ENCODE data around the gene MS4A15.
A peak's percentile ranks its signal among the peaks of the same experiment; 100 is the strongest.

The MS4A15 gene

GRCh38 chr11:60766547-60766946, 9.9 kb downstream of the MS4A15 start:
- Histone ChIP-seq H2AFZ (ENCODE audit: low read length) (no peak overlapping the region), H3K79me1 (ENCODE audit: low read depth, low read length) (no peaks in the 10 kb centered on the region), H3K4me2 (ENCODE audit: insufficient read depth, low read length, poor library complexity, severe bottlenecking) (no peak overlapping the region), H2BK15ac (ENCODE audit: low read length) (no peak overlapping the region), H2AK5ac (ENCODE audit: low read depth, low read length) (no peak overlapping the region), H3K9ac (ENCODE audit: low read depth, low read length, poor library complexity) (no peak overlapping the region), H3K14ac (ENCODE audit: low read length) (no peak overlapping the region), H2BK12ac (ENCODE audit: low read length) (no peak overlapping the region), H3K4ac (ENCODE audit: low read length) (no peak overlapping the region), H3K4me1 (ENCODE audit: control insufficient read depth in 2 of 2, insufficient read depth in 1 of 2, low read depth in 1 of 2, low read length in 2 of 2) (peaks cover 0 to 2% of the 10 kb centered on the region in 2 donors), H2BK5ac (ENCODE audit: low read length) (no peak overlapping the region), H3K36me3 (replicated peaks in 1 of 2; ENCODE audit: control insufficient read depth in 2 of 2, insufficient read depth in 2 of 2, low read length in 2 of 2) (no peaks in the 10 kb centered on the region), H4K91ac (ENCODE audit: low read depth, low read length, poor library complexity) (no peak overlapping the region), H3K4me3 (ENCODE audit: low read length in 2 of 2) (no peak overlapping the region), H2BK120ac (ENCODE audit: low read depth, low read length) (no peak overlapping the region), H4K8ac (ENCODE audit: low read depth, low read length) (no peak overlapping the region), H3K18ac (ENCODE audit: low read length) (no peak overlapping the region), H3K23ac (ENCODE audit: low read depth, low read length, poor library complexity) (no peak overlapping the region), H3K27ac (replicated peaks; ENCODE audit: low read length) (no peak overlapping the region), H3K9me3 (replicated peaks in 1 of 2; ENCODE audit: control insufficient read depth in 2 of 2, insufficient read depth in 1 of 2, low read depth in 1 of 2, low read length in 2 of 2) (no peaks in the 10 kb centered on the region), H3K27me3 (ENCODE audit: control insufficient read depth in 3 of 3, insufficient read depth in 3 of 3, low read depth in 1 of 3, low read length in 3 of 3) (peaks cover 0 to 7% (median 0%) of the 10 kb centered on the region in 3 experiments)
- whole genome bisulfite sequencing, 2 donors (ENCODE audit: extremely low coverage in 2 of 2, insufficient read length in 2 of 2, insufficient replicate concordance in 1 of 2), result no CpG with 5 or more reads among the region's 10 CpGs
- no peak for DNase-seq (ENCODE audit: low spot score)

DNA sequence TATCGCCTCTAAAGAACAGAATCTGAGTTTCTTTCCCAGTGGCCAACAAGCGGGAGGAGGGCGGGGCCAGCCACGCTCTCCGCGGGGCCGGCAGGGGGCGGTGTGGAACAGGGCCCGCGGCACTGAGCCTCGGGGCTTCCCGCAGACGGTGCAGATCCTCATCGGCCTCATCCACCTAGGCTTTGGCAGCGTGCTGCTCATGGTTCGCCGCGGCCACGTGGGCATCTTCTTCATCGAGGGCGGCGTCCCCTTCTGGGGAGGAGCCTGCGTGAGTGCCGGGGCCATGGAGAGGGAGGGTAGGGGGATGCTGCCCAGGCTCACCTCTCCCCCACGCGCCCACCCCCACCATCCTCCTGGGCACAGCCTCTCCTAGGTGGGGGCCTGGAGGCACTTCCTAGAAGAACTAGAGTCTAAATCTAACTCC, 10.7 kb downstream of the MS4A15 start:
- no peak overlapping the region for H2BK12ac ChIP-seq (ENCODE audit: low read length)
- H3K18ac ChIP-seq (ENCODE audit: low read length), result peak overlapping the region; percentile 59
- no peak overlapping the region for H2AFZ ChIP-seq (ENCODE audit: low read length)
- H3K4me1 ChIP-seq (ENCODE audit: control insufficient read depth in 2 of 2, insufficient read depth in 1 of 2, low read depth in 1 of 2, low read length in 2 of 2), result peaks cover 0 to 2% of the 10 kb centered on the region in 2 donors
- no peak overlapping the region for H3K27ac ChIP-seq (replicated peaks; ENCODE audit: low read length)
- no peak overlapping the region for H4K91ac ChIP-seq (ENCODE audit: low read depth, low read length, poor library complexity)
- H3K79me1 ChIP-seq (ENCODE audit: low read depth, low read length), result no peaks in the 10 kb centered on the region
- no peak overlapping the region for H3K4me3 ChIP-seq (ENCODE audit: low read length in 2 of 2)
- no peak overlapping the region for H3K9ac ChIP-seq (ENCODE audit: low read depth, low read length, poor library complexity)
- DNase-seq (ENCODE audit: low spot score), result no peak
- no CpG with 5 or more reads among the region's 26 CpGs for WGBS, 2 donors (ENCODE audit: extremely low coverage in 2 of 2, insufficient read length in 2 of 2, insufficient replicate concordance in 1 of 2)
- no peak overlapping the region for H2AK5ac ChIP-seq (ENCODE audit: low read depth, low read length)
- no peak overlapping the region for H3K4ac ChIP-seq (ENCODE audit: low read length)
- peaks cover 0 to 6% (median 0%) of the 10 kb centered on the region in 3 experiments for H3K27me3 ChIP-seq (ENCODE audit: control insufficient read depth in 3 of 3, insufficient read depth in 3 of 3, low read depth in 1 of 3, low read length in 3 of 3)
- H3K36me3 ChIP-seq (replicated peaks in 1 of 2; ENCODE audit: control insufficient read depth in 2 of 2, insufficient read depth in 2 of 2, low read length in 2 of 2), result no peaks in the 10 kb centered on the region
- H2BK15ac ChIP-seq (ENCODE audit: low read length), result no peak overlapping the region
- H3K9me3 ChIP-seq (replicated peaks in 1 of 2; ENCODE audit: control insufficient read depth in 2 of 2, insufficient read depth in 1 of 2, low read depth in 1 of 2, low read length in 2 of 2), result no peaks in the 10 kb centered on the region
- peak overlapping the region; percentile 60 for H3K23ac ChIP-seq (ENCODE audit: low read depth, low read length, poor library complexity)
- no peak overlapping the region for H2BK120ac ChIP-seq (ENCODE audit: low read depth, low read length)
- H3K14ac ChIP-seq (ENCODE audit: low read length), result no peak overlapping the region
- no peak overlapping the region for H4K8ac ChIP-seq (ENCODE audit: low read depth, low read length)
- no peak overlapping the region for H2BK5ac ChIP-seq (ENCODE audit: low read length)
- no peak overlapping the region for H3K4me2 ChIP-seq (ENCODE audit: insufficient read depth, low read length, poor library complexity, severe bottlenecking)

DNA sequence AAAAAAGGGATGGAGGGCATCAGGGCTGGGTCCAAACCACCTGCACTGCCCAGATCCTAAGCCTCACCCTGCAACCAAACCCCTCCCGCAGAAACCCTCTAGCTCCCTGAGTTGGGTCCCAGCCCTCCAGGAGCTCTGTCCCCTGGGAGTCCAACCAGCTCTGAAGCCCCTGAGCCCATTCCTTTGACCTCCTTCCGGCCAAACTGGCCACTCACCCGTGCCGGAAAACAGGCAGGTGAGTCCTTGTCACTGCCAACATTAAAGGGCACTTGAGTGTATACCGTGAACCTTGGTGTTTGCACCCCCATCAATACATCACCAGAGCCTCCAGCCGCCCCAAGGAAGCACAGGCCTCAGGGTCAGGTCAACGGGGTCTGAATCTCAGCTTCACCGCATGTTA, 11.5 kb downstream of the MS4A15 start:
- Histone ChIP-seq H2BK15ac (ENCODE audit: low read length) (no peak overlapping the region), H3K14ac (ENCODE audit: low read length) (no peak overlapping the region), H2BK120ac (ENCODE audit: low read depth, low read length) (no peak overlapping the region), H3K18ac (ENCODE audit: low read length) (no peak overlapping the region), H3K36me3 (replicated peaks in 1 of 2; ENCODE audit: control insufficient read depth in 2 of 2, insufficient read depth in 2 of 2, low read length in 2 of 2) (no peaks in the 10 kb centered on the region), H4K8ac (ENCODE audit: low read depth, low read length) (no peak overlapping the region), H3K4me1 (ENCODE audit: control insufficient read depth in 2 of 2, insufficient read depth in 1 of 2, low read depth in 1 of 2, low read length in 2 of 2) (no peaks in the 10 kb centered on the region), H3K4me2 (ENCODE audit: insufficient read depth, low read length, poor library complexity, severe bottlenecking) (no peak overlapping the region), H3K4me3 (ENCODE audit: low read length in 2 of 2) (no peak overlapping the region), H4K91ac (ENCODE audit: low read depth, low read length, poor library complexity) (no peak overlapping the region), H3K79me1 (ENCODE audit: low read depth, low read length) (no peaks in the 10 kb centered on the region), H2AK5ac (ENCODE audit: low read depth, low read length) (no peak overlapping the region), H3K27ac (replicated peaks; ENCODE audit: low read length) (no peak overlapping the region), H3K23ac (ENCODE audit: low read depth, low read length, poor library complexity) (no peak overlapping the region), H2BK5ac (ENCODE audit: low read length) (no peak overlapping the region), H2AFZ (ENCODE audit: low read length) (no peak overlapping the region), H3K27me3 (ENCODE audit: control insufficient read depth in 3 of 3, insufficient read depth in 3 of 3, low read depth in 1 of 3, low read length in 3 of 3) (peaks cover 0 to 3% (median 0%) of the 10 kb centered on the region in 3 experiments), H3K9ac (ENCODE audit: low read depth, low read length, poor library complexity) (no peak overlapping the region), H3K4ac (ENCODE audit: low read length) (no peak overlapping the region), H3K9me3 (replicated peaks in 1 of 2; ENCODE audit: control insufficient read depth in 2 of 2, insufficient read depth in 1 of 2, low read depth in 1 of 2, low read length in 2 of 2) (no peaks in the 10 kb centered on the region), H2BK12ac (ENCODE audit: low read length) (no peak overlapping the region)
- no peak for DNase-seq (ENCODE audit: low spot score)
- no CpG with 5 or more reads among the region's 8 CpGs for WGBS, 2 donors (ENCODE audit: extremely low coverage in 2 of 2, insufficient read length in 2 of 2, insufficient replicate concordance in 1 of 2)

- Histone ChIP-seq H3K27me3 (ENCODE audit: control insufficient read depth in 3 of 3, insufficient read depth in 3 of 3, low read depth in 1 of 3, low read length in 3 of 3) (peaks cover 0 to 3% (median 0%) of the 10 kb centered on the region in 3 experiments), H2BK5ac (ENCODE audit: low read length) (no peak overlapping the region), H2BK120ac (ENCODE audit: low read depth, low read length) (no peak overlapping the region), H3K14ac (ENCODE audit: low read length) (no peak overlapping the region), H3K79me1 (ENCODE audit: low read depth, low read length) (no peaks in the 10 kb centered on the region), H3K4me3 (ENCODE audit: low read length in 2 of 2) (no peak overlapping the region), H2AK5ac (ENCODE audit: low read depth, low read length) (no peak overlapping the region), H4K8ac (ENCODE audit: low read depth, low read length) (no peak overlapping the region), H2BK15ac (ENCODE audit: low read length) (no peak overlapping the region), H4K91ac (ENCODE audit: low read depth, low read length, poor library complexity) (no peak overlapping the region), H3K4me1 (ENCODE audit: control insufficient read depth in 2 of 2, insufficient read depth in 1 of 2, low read depth in 1 of 2, low read length in 2 of 2) (no peaks in the 10 kb centered on the region), H2AFZ (ENCODE audit: low read length) (no peak overlapping the region), H3K9me3 (replicated peaks in 1 of 2; ENCODE audit: control insufficient read depth in 2 of 2, insufficient read depth in 1 of 2, low read depth in 1 of 2, low read length in 2 of 2) (no peaks in the 10 kb centered on the region), H3K36me3 (replicated peaks in 1 of 2; ENCODE audit: control insufficient read depth in 2 of 2, insufficient read depth in 2 of 2, low read length in 2 of 2) (no peaks in the 10 kb centered on the region), H3K4ac (ENCODE audit: low read length) (no peak overlapping the region), H3K9ac (ENCODE audit: low read depth, low read length, poor library complexity) (no peak overlapping the region), H3K23ac (ENCODE audit: low read depth, low read length, poor library complexity) (no peak overlapping the region), H3K4me2 (ENCODE audit: insufficient read depth, low read length, poor library complexity, severe bottlenecking) (no peak overlapping the region), H2BK12ac (ENCODE audit: low read length) (no peak overlapping the region), H3K27ac (replicated peaks; ENCODE audit: low read length) (no peak overlapping the region), H3K18ac (ENCODE audit: low read length) (no peak overlapping the region)
- DNase-seq (ENCODE audit: low spot score), result no peak
- no CpG with 5 or more reads among the region's 4 CpGs for WGBS, 2 donors (ENCODE audit: extremely low coverage in 2 of 2, insufficient read length in 2 of 2, insufficient replicate concordance in 1 of 2)
These were observed 12.6 kb downstream of the MS4A15 start for GRCh38 chr11:60769273-60769672.

Data from neuronal stem cell (in vitro differentiated cells).